Kidney epithelial cell (primary cell): ENCODE measurements around the gene SNTG2. TPM values are rescaled to one million over a fixed set of nuclear protein-coding genes. Genes with fewer than 3 reads are reported as not detected.

ENCODE experiments used
- DNase-seq: peaks from one replicate; pipeline ENCODE4 v3.0.0-alpha.2; 2010; ENCODE audit warnings: low read depth
- H3K27me3 ChIP-seq: 2 replicates; pipeline ENCODE4 v1.6.0; 2011; ENCODE audit warnings: low read length; ENCODE audit not compliant: control insufficient read depth, insufficient read depth
- H3K36me3 ChIP-seq: 2 replicates; pipeline ENCODE4 v1.5.1; 2011; ENCODE audit warnings: low read length; ENCODE audit not compliant: control insufficient read depth, insufficient read depth
- H3K4me3 ChIP-seq: 2 replicates; pipeline ENCODE4 v1.5.1; 2011; ENCODE audit warnings: low read depth, mild to moderate bottlenecking, control low read depth, low read length
- total RNA-seq: library from RNA; depleted of rRNA; stranded (reverse); fragments of >200 nt; gene quantifications from 2 replicates; pipeline ENCODE4 v1.2.3, GENCODE V29; 2015
- TF ChIP-seq, protein P1 (sequence below): IDR thresholded peaks from 2 replicates; pipeline ENCODE4 v1.5.1; 2011; ENCODE audit warnings: mild to moderate bottlenecking, moderate library complexity, low read length, control low read depth, inconsistent platforms; ENCODE audit not compliant: insufficient read depth, poor library complexity, severe bottlenecking

SNTG2 gene
- total RNA-seq, 1 donor from 2014 or later: 0.38 TPM

DNA sequence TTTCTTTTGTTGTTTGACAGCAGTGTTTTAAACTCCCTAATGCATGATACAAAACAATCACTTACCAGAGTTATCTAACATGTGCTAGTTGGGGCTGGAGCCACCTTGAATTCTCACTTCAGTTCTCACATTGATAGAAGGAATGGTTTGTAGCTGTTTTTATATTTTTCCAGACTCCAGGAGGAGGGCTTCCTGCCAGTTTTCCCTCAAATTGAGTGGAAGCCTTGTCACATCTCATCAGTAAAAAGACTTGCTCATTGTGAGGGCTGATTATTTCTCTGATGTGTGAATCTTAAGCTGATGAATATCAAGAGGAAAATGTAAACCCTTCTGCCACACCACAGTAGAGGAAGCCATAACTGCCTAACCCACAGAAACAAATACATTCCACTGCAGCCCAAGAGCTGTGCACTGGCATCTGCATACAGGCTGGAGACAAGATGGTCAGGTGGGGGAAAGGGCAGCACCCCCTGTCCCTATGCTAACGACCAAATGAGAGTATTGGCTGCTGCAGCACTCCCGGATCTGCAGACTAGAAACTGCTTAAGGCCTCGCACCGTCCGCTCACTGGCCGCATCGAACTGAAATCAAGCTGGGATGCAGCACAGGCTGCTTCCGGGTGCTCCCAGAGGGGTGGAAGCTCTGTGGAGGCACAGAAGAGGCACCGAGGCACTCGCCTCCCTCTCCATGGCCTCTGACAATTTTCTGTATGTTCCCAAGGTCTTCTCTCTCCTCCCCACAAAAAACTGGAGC lies 388.9 kb downstream of the SNTG2 start:
- DNase-seq: no peak
- TF ChIP-seq, protein P1, sequence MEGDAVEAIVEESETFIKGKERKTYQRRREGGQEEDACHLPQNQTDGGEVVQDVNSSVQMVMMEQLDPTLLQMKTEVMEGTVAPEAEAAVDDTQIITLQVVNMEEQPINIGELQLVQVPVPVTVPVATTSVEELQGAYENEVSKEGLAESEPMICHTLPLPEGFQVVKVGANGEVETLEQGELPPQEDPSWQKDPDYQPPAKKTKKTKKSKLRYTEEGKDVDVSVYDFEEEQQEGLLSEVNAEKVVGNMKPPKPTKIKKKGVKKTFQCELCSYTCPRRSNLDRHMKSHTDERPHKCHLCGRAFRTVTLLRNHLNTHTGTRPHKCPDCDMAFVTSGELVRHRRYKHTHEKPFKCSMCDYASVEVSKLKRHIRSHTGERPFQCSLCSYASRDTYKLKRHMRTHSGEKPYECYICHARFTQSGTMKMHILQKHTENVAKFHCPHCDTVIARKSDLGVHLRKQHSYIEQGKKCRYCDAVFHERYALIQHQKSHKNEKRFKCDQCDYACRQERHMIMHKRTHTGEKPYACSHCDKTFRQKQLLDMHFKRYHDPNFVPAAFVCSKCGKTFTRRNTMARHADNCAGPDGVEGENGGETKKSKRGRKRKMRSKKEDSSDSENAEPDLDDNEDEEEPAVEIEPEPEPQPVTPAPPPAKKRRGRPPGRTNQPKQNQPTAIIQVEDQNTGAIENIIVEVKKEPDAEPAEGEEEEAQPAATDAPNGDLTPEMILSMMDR: no peak
- H3K4me3 ChIP-seq: no peak overlapping the region
- H3K27me3 ChIP-seq: no peaks in the 10 kb centered on the region
- no peaks in the 10 kb centered on the region for H3K36me3 ChIP-seq

GRCh38 chr2:1340141-1340512 lies 389.5 kb downstream of the SNTG2 start:
- DNase-seq: no peak
- no peaks in the 10 kb centered on the region for H3K36me3 ChIP-seq
- TF ChIP-seq, protein P1: no peak
- no peaks in the 10 kb centered on the region for H3K27me3 ChIP-seq
- no peak overlapping the region for H3K4me3 ChIP-seq

DNA sequence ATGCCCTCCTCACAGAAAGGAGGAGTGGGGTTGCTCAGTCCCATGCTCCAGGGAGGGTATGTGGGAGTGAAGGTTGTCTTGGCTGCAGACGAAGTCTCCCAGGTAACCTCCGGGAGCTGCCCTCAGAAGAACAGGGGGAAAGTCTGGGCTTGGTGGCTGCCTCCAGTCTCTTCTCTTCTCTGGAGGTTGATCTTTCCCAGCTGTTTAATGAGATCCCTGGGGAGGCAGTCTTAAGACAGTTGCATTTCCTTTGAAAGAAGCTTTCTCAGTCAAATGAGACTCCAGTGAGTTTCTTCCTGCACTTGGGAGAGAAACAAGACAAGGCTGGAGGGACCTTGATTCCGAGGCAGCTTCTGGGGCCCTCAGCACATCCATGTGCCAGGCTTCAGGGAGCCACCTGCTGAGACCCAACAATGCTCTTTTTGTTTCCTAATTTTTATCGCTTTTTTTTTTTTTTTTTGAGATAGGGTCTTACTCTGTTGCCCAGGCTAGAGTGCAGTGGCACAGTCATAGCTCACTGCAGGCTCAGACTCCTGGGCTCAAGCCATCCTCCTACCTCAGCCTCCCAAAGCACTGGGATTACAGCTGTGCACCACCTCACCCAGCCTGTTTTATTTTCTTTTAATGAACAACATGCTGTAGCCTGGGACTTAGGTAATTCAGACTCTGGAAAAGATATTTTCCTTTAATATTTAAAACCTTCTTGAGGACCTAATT lies 390.9 kb downstream of the SNTG2 start:
- no peak for DNase-seq
- Histone ChIP-seq H3K4me3 (no peak overlapping the region), H3K36me3 (no peaks in the 10 kb centered on the region), H3K27me3 (no peaks in the 10 kb centered on the region)
- TF ChIP-seq, protein P1: no peak

DNA sequence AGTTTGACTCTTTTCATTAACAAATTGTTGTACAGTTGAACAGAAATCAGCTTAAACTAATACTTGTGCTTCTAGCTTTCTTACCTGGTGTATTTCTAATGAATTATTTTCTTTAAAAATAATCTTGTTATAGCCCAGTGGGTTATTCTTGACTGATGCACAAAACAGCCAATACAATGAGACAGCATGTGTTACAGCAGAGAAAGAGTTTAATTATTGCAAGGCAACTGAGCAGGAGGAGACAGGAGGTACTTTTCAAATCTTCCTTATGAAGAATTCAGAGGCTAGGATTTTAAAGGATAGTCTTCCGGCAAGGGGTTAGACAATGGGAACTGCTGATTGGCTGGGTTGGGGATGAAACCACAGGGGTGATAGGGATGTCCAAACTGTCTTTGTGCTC lies 398.1 kb downstream of the SNTG2 start:
- Histone ChIP-seq H3K27me3 (no peaks in the 10 kb centered on the region), H3K36me3 (no peaks in the 10 kb centered on the region), H3K4me3 (no peak overlapping the region)
- TF ChIP-seq, protein P1: no peak
- no peak for DNase-seq

- no peak for DNase-seq
- no peaks in the 10 kb centered on the region for H3K36me3 ChIP-seq
- TF ChIP-seq, protein P1: no peak
- no peak overlapping the region for H3K4me3 ChIP-seq
- H3K27me3 ChIP-seq: no peaks in the 10 kb centered on the region
Measured at GRCh38 chr2:1350111-1350510, 399.5 kb downstream of the SNTG2 start.

DNA sequence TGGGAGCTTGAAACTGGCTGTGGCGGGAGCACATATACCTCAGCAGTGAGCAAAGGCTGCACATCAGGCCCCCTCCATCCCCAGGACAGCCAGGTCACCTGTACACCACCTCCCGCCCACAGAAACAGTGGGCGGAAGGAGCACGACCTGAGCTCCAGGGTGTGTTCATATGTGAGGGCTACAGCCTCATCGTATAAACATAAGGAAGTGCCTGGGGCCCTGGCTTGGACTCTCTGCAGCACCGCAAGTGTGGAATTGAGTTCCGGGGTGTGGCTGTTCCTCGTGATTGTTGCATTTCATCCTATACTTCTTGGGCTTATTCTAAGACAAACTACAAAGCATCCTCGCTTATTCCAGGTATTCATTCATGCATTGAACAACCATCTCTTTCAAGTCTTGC lies 402.5 kb downstream of the SNTG2 start:
- H3K36me3 ChIP-seq: no peaks in the 10 kb centered on the region
- DNase-seq: no peak
- H3K4me3 ChIP-seq: no peak overlapping the region
- TF ChIP-seq, protein P1: no peak
- no peaks in the 10 kb centered on the region for H3K27me3 ChIP-seq
